ENCODE data around the gene TIMM13.

Gene TIMM13

DNA sequence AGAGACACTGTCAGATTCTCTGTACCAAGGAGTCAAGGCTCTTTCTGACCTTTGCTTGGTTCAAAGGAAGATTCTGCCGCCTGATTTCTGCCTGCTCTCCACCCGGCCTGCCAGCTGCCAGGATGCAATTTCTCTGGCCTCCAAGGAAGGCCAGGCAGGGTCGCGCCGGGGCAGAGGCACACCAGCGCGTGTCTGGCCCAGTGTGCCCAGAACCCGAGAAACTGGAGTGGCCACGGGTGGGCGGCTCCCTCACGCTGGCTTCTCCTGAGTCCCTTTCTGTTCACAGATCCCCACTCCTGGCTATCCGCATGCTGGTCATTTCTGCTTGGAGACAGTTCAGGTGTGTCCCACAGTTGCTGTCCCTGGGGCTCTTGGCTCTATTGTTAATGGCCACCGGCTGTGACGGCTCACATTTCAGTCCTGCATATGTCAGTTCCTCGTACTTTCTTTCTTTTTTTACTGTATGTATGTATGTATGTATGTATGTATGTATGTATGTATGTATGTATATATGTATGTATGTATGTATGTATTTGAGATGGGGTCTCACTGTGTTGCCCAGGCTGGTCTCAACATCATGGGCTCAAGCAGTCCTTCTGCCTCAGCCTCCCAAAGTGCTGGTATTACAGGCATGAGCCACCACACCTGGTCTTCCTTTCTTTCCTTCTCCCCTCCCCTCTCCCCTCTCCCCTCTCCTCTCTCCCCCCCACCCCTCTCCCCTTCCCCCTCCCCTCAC is 50.4 kb downstream of the TIMM13 start:
- no peak for DNase-seq

Data from bone marrow (tissue), 2 donors.